Measurements from ENCODE around the gene ESR1.

DNA sequence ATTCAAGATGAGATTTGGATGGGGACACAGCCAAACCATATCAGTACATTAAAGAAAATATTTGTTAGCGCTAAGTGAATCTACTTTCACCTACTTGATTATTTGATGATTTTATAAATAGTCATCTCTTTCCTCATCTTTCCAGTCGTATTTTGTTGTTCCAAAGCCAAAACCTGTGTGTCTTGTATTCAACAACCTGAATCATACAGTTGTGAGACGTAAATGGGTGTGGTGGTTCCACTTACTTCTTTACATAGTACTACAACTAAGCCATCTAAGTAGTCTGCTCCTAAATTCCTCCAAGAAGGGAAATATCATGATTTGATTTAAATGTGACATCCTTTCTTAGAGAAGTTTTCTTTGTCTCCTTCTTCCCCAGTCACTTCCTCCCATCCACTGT lies 132.8 kb downstream of the ESR1 start:
- TF ChIP-seq FOXM1 (IDR thresholded peaks at IDR 0.05; ENCODE audit: low read depth) (no peak), EZH2phosphoT487 (IDR thresholded peaks at IDR 0.05; ENCODE audit: borderline replicate concordance, low read depth) (no peak), MXI1 (IDR thresholded peaks at IDR 0.05; ENCODE audit: low read depth, low read length) (no peak), SIN3A (IDR thresholded peaks at IDR 0.05; ENCODE audit: borderline replicate concordance, low read depth, low read length) (no peak), NRF1 (IDR thresholded peaks at IDR 0.05; ENCODE audit: low read depth, low read length) (no peak), TCF12 (IDR thresholded peaks at IDR 0.05) (no peak), RCOR1 (IDR thresholded peaks at IDR 0.05; ENCODE audit: low read length) (no peak), NFIC (IDR thresholded peaks at IDR 0.05; ENCODE audit: borderline replicate concordance) (no peak), POLR2AphosphoS5 (IDR thresholded peaks at IDR 0.05; ENCODE audit: low read depth, low read length) (no peak), YY1 (IDR thresholded peaks at IDR 0.05; ENCODE audit: low read depth) (no peak)
- TF ChIP-seq, protein P1, sequence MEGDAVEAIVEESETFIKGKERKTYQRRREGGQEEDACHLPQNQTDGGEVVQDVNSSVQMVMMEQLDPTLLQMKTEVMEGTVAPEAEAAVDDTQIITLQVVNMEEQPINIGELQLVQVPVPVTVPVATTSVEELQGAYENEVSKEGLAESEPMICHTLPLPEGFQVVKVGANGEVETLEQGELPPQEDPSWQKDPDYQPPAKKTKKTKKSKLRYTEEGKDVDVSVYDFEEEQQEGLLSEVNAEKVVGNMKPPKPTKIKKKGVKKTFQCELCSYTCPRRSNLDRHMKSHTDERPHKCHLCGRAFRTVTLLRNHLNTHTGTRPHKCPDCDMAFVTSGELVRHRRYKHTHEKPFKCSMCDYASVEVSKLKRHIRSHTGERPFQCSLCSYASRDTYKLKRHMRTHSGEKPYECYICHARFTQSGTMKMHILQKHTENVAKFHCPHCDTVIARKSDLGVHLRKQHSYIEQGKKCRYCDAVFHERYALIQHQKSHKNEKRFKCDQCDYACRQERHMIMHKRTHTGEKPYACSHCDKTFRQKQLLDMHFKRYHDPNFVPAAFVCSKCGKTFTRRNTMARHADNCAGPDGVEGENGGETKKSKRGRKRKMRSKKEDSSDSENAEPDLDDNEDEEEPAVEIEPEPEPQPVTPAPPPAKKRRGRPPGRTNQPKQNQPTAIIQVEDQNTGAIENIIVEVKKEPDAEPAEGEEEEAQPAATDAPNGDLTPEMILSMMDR (IDR thresholded peaks at IDR 0.05): no peak
- TF ChIP-seq, protein P2, sequence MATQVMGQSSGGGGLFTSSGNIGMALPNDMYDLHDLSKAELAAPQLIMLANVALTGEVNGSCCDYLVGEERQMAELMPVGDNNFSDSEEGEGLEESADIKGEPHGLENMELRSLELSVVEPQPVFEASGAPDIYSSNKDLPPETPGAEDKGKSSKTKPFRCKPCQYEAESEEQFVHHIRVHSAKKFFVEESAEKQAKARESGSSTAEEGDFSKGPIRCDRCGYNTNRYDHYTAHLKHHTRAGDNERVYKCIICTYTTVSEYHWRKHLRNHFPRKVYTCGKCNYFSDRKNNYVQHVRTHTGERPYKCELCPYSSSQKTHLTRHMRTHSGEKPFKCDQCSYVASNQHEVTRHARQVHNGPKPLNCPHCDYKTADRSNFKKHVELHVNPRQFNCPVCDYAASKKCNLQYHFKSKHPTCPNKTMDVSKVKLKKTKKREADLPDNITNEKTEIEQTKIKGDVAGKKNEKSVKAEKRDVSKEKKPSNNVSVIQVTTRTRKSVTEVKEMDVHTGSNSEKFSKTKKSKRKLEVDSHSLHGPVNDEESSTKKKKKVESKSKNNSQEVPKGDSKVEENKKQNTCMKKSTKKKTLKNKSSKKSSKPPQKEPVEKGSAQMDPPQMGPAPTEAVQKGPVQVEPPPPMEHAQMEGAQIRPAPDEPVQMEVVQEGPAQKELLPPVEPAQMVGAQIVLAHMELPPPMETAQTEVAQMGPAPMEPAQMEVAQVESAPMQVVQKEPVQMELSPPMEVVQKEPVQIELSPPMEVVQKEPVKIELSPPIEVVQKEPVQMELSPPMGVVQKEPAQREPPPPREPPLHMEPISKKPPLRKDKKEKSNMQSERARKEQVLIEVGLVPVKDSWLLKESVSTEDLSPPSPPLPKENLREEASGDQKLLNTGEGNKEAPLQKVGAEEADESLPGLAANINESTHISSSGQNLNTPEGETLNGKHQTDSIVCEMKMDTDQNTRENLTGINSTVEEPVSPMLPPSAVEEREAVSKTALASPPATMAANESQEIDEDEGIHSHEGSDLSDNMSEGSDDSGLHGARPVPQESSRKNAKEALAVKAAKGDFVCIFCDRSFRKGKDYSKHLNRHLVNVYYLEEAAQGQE (IDR thresholded peaks at IDR 0.05; ENCODE audit: low read depth, low read length): no peak
- TF ChIP-seq, protein P3, sequence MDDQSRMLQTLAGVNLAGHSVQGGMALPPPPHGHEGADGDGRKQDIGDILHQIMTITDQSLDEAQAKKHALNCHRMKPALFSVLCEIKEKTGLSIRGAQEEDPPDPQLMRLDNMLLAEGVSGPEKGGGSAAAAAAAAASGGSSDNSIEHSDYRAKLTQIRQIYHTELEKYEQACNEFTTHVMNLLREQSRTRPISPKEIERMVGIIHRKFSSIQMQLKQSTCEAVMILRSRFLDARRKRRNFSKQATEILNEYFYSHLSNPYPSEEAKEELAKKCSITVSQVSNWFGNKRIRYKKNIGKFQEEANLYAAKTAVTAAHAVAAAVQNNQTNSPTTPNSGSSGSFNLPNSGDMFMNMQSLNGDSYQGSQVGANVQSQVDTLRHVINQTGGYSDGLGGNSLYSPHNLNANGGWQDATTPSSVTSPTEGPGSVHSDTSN (IDR thresholded peaks at IDR 0.05): no peak

Measured in SK-N-SH (cell line).